Measurements from ENCODE around the gene TRPV4. TPM values are rescaled to one million over a fixed set of nuclear protein-coding genes. Genes with fewer than 3 reads are reported as not detected.

The TRPV4 gene
- total and polyA plus RNA-seq, 2 donors from 2014 or later = 6.0 to 24.5 TPM

GRCh38 chr12:109817627-109818231 lies 15.5 kb downstream of the TRPV4 start:
- Histone ChIP-seq H3K4me3 (ENCODE audit: low read length in 3 of 3) (no peak overlapping the region), H3K4me1 (ENCODE audit: control insufficient read depth in 2 of 3, insufficient read depth in 2 of 3, low read depth in 1 of 3, low read length in 3 of 3) (peaks cover 0 to 10% (median 6%) of the 10 kb centered on the region in 3 donors), H3K27ac (ENCODE audit: low read depth in 2 of 2, low read length in 2 of 2) (no peak overlapping the region), H3K9ac (ENCODE audit: low read length in 3 of 3) (no peak overlapping the region), H3K9me3 (ENCODE audit: control insufficient read depth in 2 of 3, insufficient read depth in 1 of 3, low read length in 3 of 3) (no peaks in the 10 kb centered on the region), H3K27me3 (ENCODE audit: control insufficient read depth, insufficient read depth, low read length) (no peaks in the 10 kb centered on the region), H3K36me3 (ENCODE audit: control insufficient read depth in 2 of 3, insufficient read depth in 3 of 3, low read length in 3 of 3) (peaks cover 3 to 12% (median 8%) of the 10 kb centered on the region in 3 donors)
- no peak for TF ChIP-seq CTCF (IDR thresholded peaks at IDR 0.05; ENCODE audit: borderline replicate concordance, extremely low read depth, insufficient read depth)
- peak in 1 of 5 donors; percentile 0 for DNase-seq
- intact Hi-C loops (cut with DNase I) = no loop called here
- FAIRE-seq = no peak

- DNase-seq = peak in 1 of 5 donors; percentile 23
- peaks cover 0 to 5% (median 0%) of the 10 kb centered on the region in 3 donors for H3K4me1 ChIP-seq (ENCODE audit: control insufficient read depth in 2 of 3, insufficient read depth in 2 of 3, low read depth in 1 of 3, low read length in 3 of 3)
- no peak overlapping the region for H3K9ac ChIP-seq (ENCODE audit: low read length in 3 of 3)
- H3K4me3 ChIP-seq (ENCODE audit: low read length in 3 of 3) = no peak overlapping the region
- FAIRE-seq = no peak
- H3K9me3 ChIP-seq (ENCODE audit: control insufficient read depth in 2 of 3, insufficient read depth in 1 of 3, low read length in 3 of 3) = no peaks in the 10 kb centered on the region
- no peak for TF ChIP-seq CTCF (IDR thresholded peaks at IDR 0.05; ENCODE audit: borderline replicate concordance, extremely low read depth, insufficient read depth)
- H3K36me3 ChIP-seq (ENCODE audit: control insufficient read depth in 2 of 3, insufficient read depth in 3 of 3, low read length in 3 of 3) = peaks cover 3 to 16% (median 14%) of the 10 kb centered on the region in 3 donors
- H3K27me3 ChIP-seq (ENCODE audit: control insufficient read depth, insufficient read depth, low read length) = no peaks in the 10 kb centered on the region
- no peak overlapping the region for H3K27ac ChIP-seq (ENCODE audit: low read depth in 2 of 2, low read length in 2 of 2)
- intact Hi-C loops (cut with DNase I) = no loop called here
Measured at GRCh38 chr12:109816870-109817269, 16.3 kb downstream of the TRPV4 start.

GRCh38 chr12:109815757-109816617 lies 17.2 kb downstream of the TRPV4 start:
- no peak for FAIRE-seq
- no peaks in the 10 kb centered on the region for H3K9me3 ChIP-seq (ENCODE audit: control insufficient read depth in 2 of 3, insufficient read depth in 1 of 3, low read length in 3 of 3)
- H3K4me3 ChIP-seq (ENCODE audit: low read length in 3 of 3) = no peak overlapping the region
- peaks cover 3 to 16% (median 14%) of the 10 kb centered on the region in 3 donors for H3K36me3 ChIP-seq (ENCODE audit: control insufficient read depth in 2 of 3, insufficient read depth in 3 of 3, low read length in 3 of 3)
- H3K9ac ChIP-seq (ENCODE audit: low read length in 3 of 3) = no peak overlapping the region
- intact Hi-C loops (cut with DNase I) = no loop called here
- peaks cover 0 to 5% (median 0%) of the 10 kb centered on the region in 3 donors for H3K4me1 ChIP-seq (ENCODE audit: control insufficient read depth in 2 of 3, insufficient read depth in 2 of 3, low read depth in 1 of 3, low read length in 3 of 3)
- TF ChIP-seq CTCF (IDR thresholded peaks at IDR 0.05; ENCODE audit: borderline replicate concordance, extremely low read depth, insufficient read depth) = no peak
- no peaks in the 10 kb centered on the region for H3K27me3 ChIP-seq (ENCODE audit: control insufficient read depth, insufficient read depth, low read length)
- no peak for DNase-seq
- no peak overlapping the region for H3K27ac ChIP-seq (ENCODE audit: low read depth in 2 of 2, low read length in 2 of 2)

Data from kidney (tissue), 14 donors.